ENCODE measurements around the gene C19orf67.

GRCh38 chr19:14120497-14120780 is 34.9 kb upstream of the C19orf67 start:
- no peak for TF ChIP-seq CTCF (IDR thresholded peaks at IDR 0.05; ENCODE audit: low read depth, low read length)
- no peak for TF ChIP-seq EZH2phosphoT487 (IDR thresholded peaks at IDR 0.05; ENCODE audit: low read depth)

All from OCI-LY3 (cell line).